Stimulated activated naive CD8-positive, alpha-beta T cell treated with anti-CD3 and anti-CD28 coated beads, Interleukin-15, Interleukin-2, amounts not matched to agents 100 U/mL and 50 U/mL, for 24 hours (primary cell): ENCODE results near the gene SLCO4C1.
A peak's percentile ranks its signal among the peaks of the same experiment; 100 is the strongest.
"Not testable (repeated sequence)": the region's sequence is repeated elsewhere in the genome, so short reads cannot be mapped to it uniquely, and the experiment has no call there.

Experiments
- ATAC-seq: fragments of 150-1000 bp; cut with Tn5 transposase; one replicate; pipeline ENCODE4 v1.10.0; 2021
- DNase-seq: peaks from one replicate; pipeline ENCODE4 v3.0.0; 2021

The SLCO4C1 gene

GRCh38 chr5:102296178-102296817 is at the start of gene SLCO4C1:
Gene SLCO4C1, minus strand, starts transcription at chr5:102296284. Its CDS starts 22 bp downstream, at chr5:102296262.
- ATAC-seq (peak; percentile 94), DNase-seq (peak; percentile 81)

- no peak for DNase-seq
- ATAC-seq, result no peak
Measured at GRCh38 chr5:102341681-102342288, 45.7 kb upstream of the SLCO4C1 start.

GRCh38 chr5:102324714-102325113 is 28.6 kb upstream of the SLCO4C1 start:
- no peak for ATAC-seq

GRCh38 chr5:102318801-102319200 is 22.7 kb upstream of the SLCO4C1 start:
- DNase-seq, ATAC-seq: not testable (repeated sequence)

More at GRCh38 chr5:102324714-102325113, 28.6 kb upstream of the SLCO4C1 start:
- no peak for DNase-seq

GRCh38 chr5:102314328-102314727 is 18.2 kb upstream of the SLCO4C1 start:
- DNase-seq (no peak), ATAC-seq (no peak)

- DNase-seq (no peak), ATAC-seq (no peak)
Measured at GRCh38 chr5:102313912-102314311, 17.8 kb upstream of the SLCO4C1 start.

- no peak for ATAC-seq
- no peak for DNase-seq
Measured at GRCh38 chr5:102312586-102313370, 16.7 kb upstream of the SLCO4C1 start.

GRCh38 chr5:102309586-102309985 is 13.5 kb upstream of the SLCO4C1 start:
- ATAC-seq (no peak), DNase-seq (no peak)

- ATAC-seq (no peak), DNase-seq (no peak)
Measured at GRCh38 chr5:102307232-102307631, 11.1 kb upstream of the SLCO4C1 start.

GRCh38 chr5:102306121-102306520 is 10.0 kb upstream of the SLCO4C1 start:
- ATAC-seq (no peak), DNase-seq (no peak)

- no peak for ATAC-seq
Measured at GRCh38 chr5:102295534-102296177, 428 bp downstream of the SLCO4C1 start.

GRCh38 chr5:102294886-102295395 is 1.1 kb downstream of the SLCO4C1 start:
- ATAC-seq, result no peak
- no peak for DNase-seq

More at GRCh38 chr5:102295534-102296177, 428 bp downstream of the SLCO4C1 start:
- no peak for DNase-seq

GRCh38 chr5:102290004-102290403 is 6.1 kb downstream of the SLCO4C1 start:
- DNase-seq (no peak), ATAC-seq (no peak)

GRCh38 chr5:102289251-102289899 is 6.7 kb downstream of the SLCO4C1 start:
- DNase-seq (no peak), ATAC-seq (no peak)

GRCh38 chr5:102288630-102289029 is 7.5 kb downstream of the SLCO4C1 start:
- DNase-seq (no peak), ATAC-seq (no peak)

- DNase-seq, result no peak
- ATAC-seq, result no peak
Measured at GRCh38 chr5:102286476-102286875, 9.6 kb downstream of the SLCO4C1 start.

GRCh38 chr5:102283102-102283797 is 12.8 kb downstream of the SLCO4C1 start:
- no peak for DNase-seq
- no peak for ATAC-seq

- ATAC-seq (no peak), DNase-seq (no peak)
Measured at GRCh38 chr5:102279711-102280110, 16.4 kb downstream of the SLCO4C1 start.

GRCh38 chr5:102278231-102278630 is 17.9 kb downstream of the SLCO4C1 start:
- DNase-seq (no peak), ATAC-seq (no peak)

GRCh38 chr5:102277144-102277543 is 18.9 kb downstream of the SLCO4C1 start:
- ATAC-seq (peak; percentile 14), DNase-seq (no peak)

- DNase-seq (no peak), ATAC-seq (no peak)
Measured at GRCh38 chr5:102271759-102272158, 24.3 kb downstream of the SLCO4C1 start.
